NOMO-1 (cell line): ENCODE data around the gene THSD7B.
"Not testable (repeated sequence)": the region's sequence is repeated elsewhere in the genome, so short reads cannot be mapped to it uniquely, and the experiment has no call there.

ENCODE experiments used
- DNase-seq, 2 experiments: peaks; one replicate each; lab custom pipeline; 2025; ENCODE audit not compliant: unreplicated experiment in 2 of 2; lab: John Stamatoyannopoulos, UW

The THSD7B gene

DNA sequence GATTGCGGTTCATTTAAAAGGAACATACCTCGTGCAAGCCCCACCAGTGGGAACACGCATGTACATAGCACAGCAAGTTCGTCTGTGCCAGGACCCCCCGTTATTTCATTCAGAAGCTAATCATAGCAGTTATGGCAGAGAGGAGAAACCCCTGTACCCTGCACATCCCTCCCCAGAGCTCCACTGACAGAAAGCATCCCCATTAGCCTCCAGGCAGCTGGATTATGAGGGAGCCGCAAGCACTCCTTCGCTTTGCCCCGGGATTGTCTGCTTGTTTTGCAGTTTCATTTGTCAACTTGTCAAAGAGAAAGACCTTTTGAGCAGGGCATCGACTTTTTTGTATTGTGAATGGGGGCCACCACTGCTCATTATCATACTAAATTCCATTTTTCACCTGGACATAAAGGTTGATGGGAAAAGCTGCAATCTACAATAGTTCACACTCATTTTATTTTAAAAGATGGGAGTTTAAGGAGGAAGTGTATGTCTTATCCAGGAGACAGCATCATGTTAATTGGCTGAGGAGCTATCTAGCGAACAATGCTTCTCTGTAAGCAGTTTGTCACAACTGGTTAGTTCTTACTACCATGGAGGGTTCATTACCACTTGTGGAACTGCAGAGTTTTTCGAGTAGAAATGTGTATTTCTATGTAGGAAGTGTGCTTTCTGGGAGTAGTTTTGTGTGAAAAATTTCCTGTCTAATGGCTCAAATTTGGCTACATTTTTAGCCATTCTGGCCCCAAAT, 255.3 kb downstream of the THSD7B start:
- no peak for DNase-seq

- no peak for DNase-seq
Measured at GRCh38 chr2:137021763-137022162, 256.4 kb downstream of the THSD7B start.

GRCh38 chr2:137023205-137023604, 257.9 kb downstream of the THSD7B start:
- DNase-seq = no peak

DNA sequence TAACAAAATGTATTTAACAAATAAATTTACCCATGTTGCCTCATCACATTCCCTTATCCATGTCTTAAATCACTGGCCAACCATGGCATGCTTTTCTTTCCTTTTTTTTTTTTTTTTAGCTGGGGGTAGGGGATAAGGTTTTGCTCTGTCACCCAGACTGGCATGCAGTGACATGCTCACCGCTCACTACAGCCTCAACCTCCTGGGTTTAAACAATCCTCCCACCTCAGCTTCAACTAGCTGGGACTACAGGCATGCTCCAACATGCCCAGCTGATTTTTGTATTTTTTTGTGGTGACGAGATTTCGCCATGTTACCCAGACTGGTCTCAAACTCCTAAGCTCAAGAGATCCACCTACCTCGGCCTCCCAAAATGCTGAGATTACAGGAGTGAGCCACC, 266.4 kb downstream of the THSD7B start:
- no peak for DNase-seq

DNA sequence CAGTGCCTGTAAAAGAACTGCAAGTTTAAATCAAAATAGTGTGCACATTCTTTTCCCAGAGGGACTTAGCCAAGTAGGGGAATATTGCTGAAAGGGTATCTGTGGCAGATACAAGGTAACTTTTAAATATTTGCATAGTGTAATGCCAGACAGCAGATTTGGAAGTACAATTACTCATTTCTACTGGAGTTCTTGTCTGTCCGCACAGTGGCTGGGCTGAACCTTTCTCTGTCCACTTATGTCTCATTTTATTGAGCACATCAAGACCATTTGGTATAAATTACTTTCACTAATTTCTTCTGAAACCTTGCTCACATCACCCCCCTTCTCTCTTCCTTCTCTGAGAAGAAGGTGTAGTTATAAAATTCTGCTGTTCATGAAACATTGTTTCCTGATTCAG, 271.3 kb downstream of the THSD7B start:
- DNase-seq = no peak

GRCh38 chr2:137039482-137040152, 274.3 kb downstream of the THSD7B start:
- no peak for DNase-seq

DNA sequence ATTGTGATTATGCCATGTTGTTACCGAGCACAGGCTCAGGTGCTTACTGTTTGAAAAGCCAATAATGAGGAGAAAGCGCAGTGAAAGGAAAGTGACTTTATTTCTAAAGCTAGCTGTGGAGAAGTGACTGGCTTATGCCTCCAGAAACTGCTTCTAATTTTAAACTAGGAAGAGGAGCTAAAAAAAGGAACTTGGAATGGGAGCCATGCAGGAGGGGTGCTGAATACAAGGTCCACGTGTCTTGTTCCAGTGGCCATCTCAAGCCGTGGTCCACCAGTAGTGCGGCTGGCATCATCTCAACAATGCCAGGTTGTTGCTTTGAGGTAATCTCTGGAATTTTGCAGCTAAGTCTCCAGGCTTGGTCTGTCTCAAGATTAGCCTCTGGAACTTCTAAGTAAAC, 282.0 kb downstream of the THSD7B start:
- DNase-seq = no peak

GRCh38 chr2:137048455-137048854, 283.1 kb downstream of the THSD7B start:
- DNase-seq = no peak

- no peak for DNase-seq
Measured at GRCh38 chr2:137049518-137049917, 284.2 kb downstream of the THSD7B start.

DNA sequence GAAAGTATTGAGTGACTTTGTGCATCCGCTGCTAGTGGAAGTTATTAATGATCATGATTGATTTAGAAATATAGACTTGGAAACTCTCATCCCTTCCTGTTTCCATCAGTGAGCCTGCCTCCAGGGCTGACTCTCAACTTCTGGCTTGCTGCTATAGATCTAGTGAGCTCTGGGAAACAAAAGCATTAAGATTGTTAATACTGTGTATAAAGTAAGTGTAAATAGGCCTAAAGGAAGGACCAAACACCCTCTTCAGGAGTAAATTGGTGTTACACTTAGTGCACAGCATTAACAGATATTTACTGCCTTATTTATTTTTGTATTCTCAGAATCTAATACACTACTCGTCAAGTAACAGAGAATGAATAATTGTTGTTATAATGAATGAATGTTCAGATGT, 285.6 kb downstream of the THSD7B start:
- no peak for DNase-seq

- no peak for DNase-seq
Measured at GRCh38 chr2:137051778-137052398, 286.5 kb downstream of the THSD7B start.

- no peak for DNase-seq
Measured at GRCh38 chr2:137056704-137057103, 291.4 kb downstream of the THSD7B start.

DNA sequence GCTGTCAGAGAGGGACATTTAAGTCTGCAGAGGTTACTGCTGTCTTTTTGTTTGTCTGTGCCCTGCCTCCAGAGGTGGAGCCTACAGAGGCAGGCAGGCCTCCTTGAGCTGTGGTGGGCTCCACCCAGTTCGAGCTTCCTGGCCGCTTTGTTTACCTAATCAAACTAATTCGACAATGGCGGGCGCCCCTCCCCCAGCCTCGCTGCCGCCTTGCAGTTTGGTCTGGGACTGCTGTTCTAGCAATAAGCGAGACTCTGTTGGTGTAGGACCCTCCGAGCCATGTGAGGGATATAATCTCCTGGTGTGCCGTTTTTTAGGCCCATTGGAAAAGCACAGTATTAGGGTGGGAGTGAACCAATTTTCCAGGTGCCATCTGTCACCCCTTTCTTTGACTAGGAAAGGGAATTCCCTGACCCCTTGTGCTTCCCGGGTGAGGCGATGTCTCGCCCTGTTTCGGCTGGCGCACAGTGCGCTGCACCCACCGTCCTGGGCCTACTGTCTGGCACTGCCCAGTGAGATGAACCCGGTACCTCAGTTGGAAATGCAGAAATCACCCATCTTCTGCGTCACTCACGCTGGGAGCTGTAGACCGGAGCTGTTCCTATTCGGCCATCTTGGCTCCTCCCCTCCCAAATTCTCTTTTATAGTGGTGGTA, 310.9 kb downstream of the THSD7B start:
- DNase-seq = not testable (repeated sequence)

DNA sequence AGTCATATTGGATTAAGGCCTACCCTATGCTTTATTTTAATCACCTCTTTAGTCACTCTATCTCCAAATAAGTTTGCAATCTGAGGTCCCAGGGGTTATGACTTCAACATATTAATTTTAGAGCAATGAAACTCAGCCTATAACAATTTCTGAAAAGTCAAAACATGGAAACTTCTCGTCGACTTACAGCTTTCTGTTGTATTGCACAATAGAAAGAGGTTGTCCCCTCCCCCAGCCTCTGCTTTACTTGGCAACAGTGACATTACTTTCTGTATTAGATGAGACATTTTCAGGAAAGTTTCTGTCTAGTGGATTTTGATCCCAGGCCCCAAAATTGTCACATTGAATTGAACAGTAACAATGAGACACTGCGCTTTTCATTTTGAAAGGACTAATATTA, 326.4 kb downstream of the THSD7B start:
- no peak for DNase-seq

DNA sequence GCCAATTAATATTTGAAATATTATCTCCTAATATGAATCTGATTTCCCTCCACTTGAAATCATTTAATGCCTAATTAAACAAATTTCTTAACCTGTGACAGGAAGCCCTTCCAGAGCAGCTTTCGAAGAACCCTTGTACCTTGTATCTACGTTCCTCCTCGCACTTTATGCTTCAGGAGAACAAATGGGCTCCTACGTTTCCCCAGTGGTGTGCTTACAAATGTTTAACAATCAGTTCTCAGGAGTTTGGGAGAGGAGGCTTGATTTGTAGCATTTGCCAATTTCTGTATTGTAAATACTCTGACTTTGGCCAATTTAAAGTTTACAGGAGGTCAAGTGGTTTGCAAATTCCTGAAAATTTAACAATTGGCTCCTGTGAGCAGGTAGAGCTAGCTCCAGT, 327.8 kb downstream of the THSD7B start:
- DNase-seq = no peak

DNA sequence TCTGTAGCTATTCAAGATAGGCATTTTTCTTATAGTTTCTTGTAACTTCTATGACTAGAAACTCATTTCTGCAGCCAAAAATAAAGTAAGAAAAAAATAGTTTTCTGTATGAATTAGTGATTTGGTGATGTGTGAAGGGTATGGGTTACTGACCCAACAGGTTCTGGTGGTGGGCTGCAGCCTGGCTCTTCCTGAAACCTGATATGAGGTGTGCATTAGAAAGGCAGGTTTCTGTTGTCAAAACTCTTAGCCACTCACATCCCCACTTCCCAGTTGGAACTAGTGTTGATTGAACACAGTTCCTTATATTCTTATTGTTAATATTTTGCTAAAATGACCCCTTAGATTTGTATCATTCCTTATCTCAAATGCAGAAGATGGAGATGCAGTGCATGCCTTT, 330.8 kb downstream of the THSD7B start:
- DNase-seq = no peak

GRCh38 chr2:137096693-137097092, 331.3 kb downstream of the THSD7B start:
- no peak for DNase-seq

DNA sequence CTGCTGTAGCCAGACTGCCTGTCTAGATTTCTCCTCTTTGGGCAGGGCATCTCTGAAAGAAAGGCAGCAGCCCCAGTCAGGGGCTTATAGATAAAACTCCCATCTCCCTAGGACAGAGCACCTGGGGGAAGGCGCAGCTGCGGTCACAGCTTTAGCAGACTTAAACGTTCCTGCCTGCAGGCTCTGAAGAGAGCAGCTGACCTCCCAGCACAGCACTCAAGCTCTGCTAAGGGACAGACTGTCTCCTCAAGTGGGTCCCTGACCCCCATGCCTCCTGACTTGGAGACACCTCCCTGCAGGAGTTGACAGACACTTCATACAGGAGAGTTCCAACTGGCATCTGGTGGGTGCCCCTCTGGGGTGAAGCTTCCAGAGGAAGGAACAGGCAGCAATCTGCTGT, 336.5 kb downstream of the THSD7B start:
- DNase-seq = not testable (repeated sequence)

DNA sequence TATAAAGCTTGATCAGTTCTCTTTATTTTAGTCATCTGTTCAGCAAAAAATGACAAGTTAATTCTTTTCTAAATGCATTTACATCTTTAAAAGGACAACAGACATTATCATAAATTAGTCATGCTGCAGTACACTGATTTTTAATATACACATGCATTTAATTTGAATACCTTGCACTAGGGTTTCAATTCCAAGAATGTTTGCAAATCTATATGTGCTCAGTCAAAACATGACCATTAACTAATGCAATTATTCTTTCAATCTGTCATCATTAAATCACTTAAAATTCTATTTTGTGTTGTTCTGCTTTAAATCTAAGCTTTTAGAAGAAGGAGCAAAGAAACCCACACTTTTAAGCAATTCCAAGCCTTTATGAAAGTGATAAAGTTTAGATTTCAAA, 342.6 kb downstream of the THSD7B start:
- no peak for DNase-seq

GRCh38 chr2:137111896-137112295, 346.6 kb downstream of the THSD7B start:
- no peak for DNase-seq

DNA sequence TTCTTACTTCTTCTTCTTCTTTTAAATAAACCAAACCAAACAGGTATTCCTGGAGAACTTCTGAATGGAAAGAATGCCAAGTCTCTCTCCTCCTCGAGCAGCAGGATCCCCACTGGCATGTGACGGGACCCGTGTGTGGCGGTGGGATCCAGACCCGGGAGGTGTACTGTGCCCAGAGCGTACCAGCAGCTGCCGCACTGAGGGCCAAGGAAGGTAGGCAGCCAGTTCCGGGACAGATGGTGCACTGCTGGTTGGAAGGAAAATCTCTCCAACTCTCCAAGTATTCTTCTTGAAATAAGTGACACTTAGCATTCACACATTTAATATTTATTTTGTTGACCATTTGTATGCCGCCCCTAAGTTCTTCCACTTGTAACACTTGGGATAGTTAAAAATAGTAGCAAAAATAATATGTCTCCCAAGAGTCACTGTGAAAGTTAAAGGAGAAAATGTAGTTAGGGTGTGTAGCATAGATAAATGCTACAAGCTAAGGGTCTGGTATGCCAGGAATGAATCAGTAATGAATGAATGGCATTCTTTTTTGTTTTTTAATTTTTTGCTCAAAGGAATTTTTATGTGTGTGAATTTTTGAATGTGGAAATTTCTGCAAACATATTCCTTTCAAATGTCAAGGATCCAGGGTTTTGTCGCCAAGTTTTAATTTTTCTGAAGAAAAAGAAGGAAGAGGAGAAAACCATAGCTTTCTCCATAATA, 349.9 kb downstream of the THSD7B start:
- DNase-seq = no peak
